ENCODE results near the gene CHST15. TPM values are rescaled to one million over a fixed set of nuclear protein-coding genes. Genes with fewer than 3 reads are reported as not detected.
"Not testable (repeated sequence)": the region's sequence is repeated elsewhere in the genome, so short reads cannot be mapped to it uniquely, and the experiment has no call there.

The CHST15 gene
- total RNA-seq, 1 experiment from 2014 or later: 17.1 TPM

- TF ChIP-seq EZH2phosphoT487 (IDR thresholded peaks at IDR 0.05; ENCODE audit: borderline replicate concordance, low read length) (no peak), EZH2 (IDR thresholded peaks at IDR 0.05; ENCODE audit: low read length, unreplicated experiment) (no peak)
- TF ChIP-seq, protein P1, sequence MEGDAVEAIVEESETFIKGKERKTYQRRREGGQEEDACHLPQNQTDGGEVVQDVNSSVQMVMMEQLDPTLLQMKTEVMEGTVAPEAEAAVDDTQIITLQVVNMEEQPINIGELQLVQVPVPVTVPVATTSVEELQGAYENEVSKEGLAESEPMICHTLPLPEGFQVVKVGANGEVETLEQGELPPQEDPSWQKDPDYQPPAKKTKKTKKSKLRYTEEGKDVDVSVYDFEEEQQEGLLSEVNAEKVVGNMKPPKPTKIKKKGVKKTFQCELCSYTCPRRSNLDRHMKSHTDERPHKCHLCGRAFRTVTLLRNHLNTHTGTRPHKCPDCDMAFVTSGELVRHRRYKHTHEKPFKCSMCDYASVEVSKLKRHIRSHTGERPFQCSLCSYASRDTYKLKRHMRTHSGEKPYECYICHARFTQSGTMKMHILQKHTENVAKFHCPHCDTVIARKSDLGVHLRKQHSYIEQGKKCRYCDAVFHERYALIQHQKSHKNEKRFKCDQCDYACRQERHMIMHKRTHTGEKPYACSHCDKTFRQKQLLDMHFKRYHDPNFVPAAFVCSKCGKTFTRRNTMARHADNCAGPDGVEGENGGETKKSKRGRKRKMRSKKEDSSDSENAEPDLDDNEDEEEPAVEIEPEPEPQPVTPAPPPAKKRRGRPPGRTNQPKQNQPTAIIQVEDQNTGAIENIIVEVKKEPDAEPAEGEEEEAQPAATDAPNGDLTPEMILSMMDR (conservative IDR thresholded peaks at IDR 0.05; ENCODE audit: low read depth, low read length): no peak
- intact Hi-C loops (cut with micrococcal nuclease): loop anchor here (5.0 to 10.0 kb wide), 3 partner anchors 42 to 290 kb away; no protein-coding TSS in a partner anchor
- ATAC-seq (no peak), DNase-seq (no peak)
- peaks cover 31% of the 10 kb centered on the region for H3K79me2 ChIP-seq (ENCODE audit: low read length)
- ChIA-PET POLR2A (ENCODE audit: unreplicated experiment) (no interaction called here), CTCF (no interaction called here)
- H3K9me2 ChIP-seq (replicated peaks; ENCODE audit: low read length): no peaks in the 10 kb centered on the region
- no TSS peak for BruUV-seq (replicated peaks)
- H3K4me1 ChIP-seq (ENCODE audit: insufficient read depth, low read length): peaks cover 14% of the 10 kb centered on the region
- H2AFZ ChIP-seq (ENCODE audit: low read length): peak overlapping the region; percentile 74
- H3K4me2 ChIP-seq (ENCODE audit: low read length): peak overlapping the region; percentile 86
- H3K4me3 ChIP-seq (ENCODE audit: low read length): peak overlapping the region; percentile 87
- peak overlapping the region; percentile 78; the same call in 1 of the 2 replicates for H3K9ac ChIP-seq (ENCODE audit: low read length)
- no peaks in the 10 kb centered on the region for H3K9me3 ChIP-seq (ENCODE audit: low read length)
- peaks cover 22% of the 10 kb centered on the region for H4K20me1 ChIP-seq (ENCODE audit: low read length)
- no peaks in the 10 kb centered on the region for H3K27me3 ChIP-seq (ENCODE audit: low read length)
- H3K36me3 ChIP-seq (ENCODE audit: low read depth, low read length): no peaks in the 10 kb centered on the region
- no peak overlapping the region for H3K27ac ChIP-seq (ENCODE audit: low read length)
- no peaks in the 10 kb centered on the region for H3F3A ChIP-seq (ENCODE audit: low read length, unreplicated experiment)
Measured at GRCh38 chr10:124094419-124094785, 1.0 kb upstream of the CHST15 start.

DNA sequence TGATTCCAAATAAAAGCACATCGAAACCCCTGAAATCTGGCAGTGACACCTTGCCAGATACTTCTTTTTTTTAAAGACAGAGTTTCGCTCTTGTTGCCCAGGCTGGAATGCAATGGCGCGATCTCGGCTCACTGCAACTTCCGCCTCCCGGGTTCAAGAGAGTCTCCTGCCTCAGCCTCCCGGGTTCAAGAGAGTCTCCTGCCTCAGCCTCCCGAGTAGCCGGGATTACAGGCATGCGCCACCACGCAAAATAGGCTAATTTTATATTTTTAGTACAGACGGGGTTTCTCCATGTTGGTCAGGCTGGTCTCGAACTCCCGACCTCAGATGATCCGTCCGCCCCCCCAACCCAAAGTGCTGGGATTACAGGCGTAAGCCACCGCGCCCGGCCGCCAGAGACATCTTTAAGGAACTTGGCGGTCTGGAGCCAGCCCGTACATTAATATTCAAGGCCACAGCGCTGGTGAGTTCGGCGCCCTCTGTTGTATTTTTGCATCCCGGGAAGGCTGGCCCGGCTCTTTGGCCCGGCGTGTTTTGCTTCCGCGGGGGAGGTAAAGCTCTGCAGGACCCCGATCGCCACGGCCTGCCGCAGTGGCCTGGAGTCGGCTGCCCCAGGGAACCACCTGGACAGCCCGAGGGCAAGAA is 498 bp upstream of the CHST15 start:
- ChIA-PET CTCF (interaction anchor here (1.0 kb wide), 1 partner anchor 99 kb away, joined by 9 read pairs; no protein-coding TSS in a partner anchor), POLR2A (ENCODE audit: unreplicated experiment) (interaction anchor here (0.6 to 1.0 kb wide), 2 partner anchors 30 to 59 kb away, joined by 4 to 8 read pairs; no protein-coding TSS in a partner anchor)
- TSS peak; percentile 75 for BruUV-seq (replicated peaks)
- Histone ChIP-seq H3K79me2 (ENCODE audit: low read length) (peaks cover 36% of the 10 kb centered on the region), H3K4me1 (ENCODE audit: insufficient read depth, low read length) (peaks cover 14% of the 10 kb centered on the region), H3K9ac (ENCODE audit: low read length) (peak overlapping the region; percentile 78), H3K27ac (ENCODE audit: low read length) (peak overlapping the region; percentile 29), H4K20me1 (ENCODE audit: low read length) (peaks cover 26% of the 10 kb centered on the region), H3K4me2 (ENCODE audit: low read length) (peak overlapping the region; percentile 86), H2AFZ (ENCODE audit: low read length) (peak overlapping the region; percentile 74), H3K4me3 (ENCODE audit: low read length) (peak overlapping the region; percentile 87)
- not testable (repeated sequence) for H3K9me2 ChIP-seq (replicated peaks; ENCODE audit: low read length); H3K36me3 ChIP-seq (ENCODE audit: low read depth, low read length); H3F3A ChIP-seq (ENCODE audit: low read length, unreplicated experiment); H3K27me3 ChIP-seq (ENCODE audit: low read length); H3K9me3 ChIP-seq (ENCODE audit: low read length)
- TF ChIP-seq, protein P1 (conservative IDR thresholded peaks at IDR 0.05; ENCODE audit: low read depth, low read length): 0 out of 2 replicates have a peak, but pooled peaks have one; percentile 19
- ATAC-seq (peak; percentile 10), DNase-seq (peak; percentile 34)
- intact Hi-C loops (cut with micrococcal nuclease): loop anchor here (2.0 to 10.0 kb wide), 5 partner anchors 13 to 291 kb away; no protein-coding TSS in a partner anchor

DNA sequence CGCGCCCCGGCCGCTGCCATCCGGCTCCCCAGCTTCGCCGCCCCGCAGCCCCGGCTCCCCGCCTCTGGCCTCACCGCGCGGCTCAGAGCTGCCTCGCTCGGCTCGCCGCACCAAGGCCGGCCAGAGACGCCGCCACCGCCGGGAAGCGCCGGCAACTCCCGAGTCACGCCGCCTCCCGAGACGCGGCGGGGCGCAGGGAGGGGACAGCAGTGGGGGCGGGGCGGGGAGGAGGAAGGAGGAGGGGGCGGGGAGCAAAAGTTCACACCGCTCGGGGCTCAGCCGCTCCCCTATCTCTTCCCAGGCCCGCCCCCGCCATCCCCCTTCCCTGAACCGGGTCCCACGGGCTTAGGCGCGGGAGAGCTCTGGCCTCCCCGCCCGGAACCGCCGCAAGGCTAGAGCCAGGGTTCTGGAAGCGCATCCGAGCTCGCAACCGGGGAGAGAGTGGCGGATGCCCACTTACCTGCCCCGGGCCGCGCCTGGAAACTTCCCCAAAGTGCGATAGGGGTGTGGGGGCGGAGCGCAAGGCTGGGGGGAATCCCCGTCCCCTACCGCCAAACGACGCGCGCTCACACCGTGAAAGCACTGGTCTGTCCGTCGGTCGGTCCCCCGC is 1.0 kb downstream of the CHST15 start:
- peak overlapping the region; percentile 87 for H3K4me3 ChIP-seq (ENCODE audit: low read length)
- no peaks in the 10 kb centered on the region for H3K9me3 ChIP-seq (ENCODE audit: low read length)
- no peaks in the 10 kb centered on the region for H3K27me3 ChIP-seq (ENCODE audit: low read length)
- H3K79me2 ChIP-seq (ENCODE audit: low read length): peaks cover 49% of the 10 kb centered on the region
- H3K4me1 ChIP-seq (ENCODE audit: insufficient read depth, low read length): peaks cover 14% of the 10 kb centered on the region
- peak; percentile 31 for ATAC-seq
- peaks cover 26% of the 10 kb centered on the region for H4K20me1 ChIP-seq (ENCODE audit: low read length)
- peak overlapping the region; percentile 86 for H3K4me2 ChIP-seq (ENCODE audit: low read length)
- peak overlapping the region; percentile 78 for H3K9ac ChIP-seq (ENCODE audit: low read length)
- H3K36me3 ChIP-seq (ENCODE audit: low read depth, low read length): no peaks in the 10 kb centered on the region
- no TSS peak for BruUV-seq (replicated peaks)
- ChIA-PET POLR2A (ENCODE audit: unreplicated experiment) (interaction anchor here (0.6 kb wide), 1 partner anchor 60 kb away, joined by 6 read pairs; no protein-coding TSS in a partner anchor), CTCF (no interaction called here)
- H3K27ac ChIP-seq (ENCODE audit: low read length): peak overlapping the region; percentile 46
- no peaks in the 10 kb centered on the region for H3K9me2 ChIP-seq (replicated peaks; ENCODE audit: low read length)
- H3F3A ChIP-seq (ENCODE audit: low read length, unreplicated experiment): no peaks in the 10 kb centered on the region
- DNase-seq: peak; percentile 30
- TF ChIP-seq EZH2 (IDR thresholded peaks at IDR 0.05; ENCODE audit: low read length, unreplicated experiment) (no peak), EZH2phosphoT487 (IDR thresholded peaks at IDR 0.05; ENCODE audit: borderline replicate concordance, low read length) (no peak)
- TF ChIP-seq, protein P1 (conservative IDR thresholded peaks at IDR 0.05; ENCODE audit: low read depth, low read length): no peak
- intact Hi-C loops (cut with micrococcal nuclease): loop anchor here (1.0 to 10.0 kb wide), 6 partner anchors 14 to 292 kb away; no protein-coding TSS in a partner anchor
- H2AFZ ChIP-seq (ENCODE audit: low read length): no peak overlapping the region

All from PC-3 (cell line).